K562 (cell line): Measurements from ENCODE around the gene SPINT3. TPM values are rescaled to one million over a fixed set of nuclear protein-coding genes. Genes with fewer than 3 reads are reported as not detected.

ENCODE experiments used
- ATAC-seq: fragments of 200-7000 bp; cut with Tn5 transposase; 3 replicates; pipeline ENCODE4 v1.9.1; 2020; ENCODE audit warnings: moderate library complexity
- BruUV-seq: library from RNA; stranded (reverse); fragments of 400-500 nt; replicated peaks from 2 replicates; lab custom pipeline; 2021; lab: Mats Ljungman, UMichigan
- CTCF ChIA-PET: fragments of 300-600 bp; formaldehyde crosslinking; extraction: SDS; loops from one replicate; lab custom pipeline; 2021; ENCODE audit warnings: low intra/inter-chr PET ratio; lab: Yijun Ruan, JAX
- POLR2A ChIA-PET: fragments of 300-600, 350-650 bp; sonication (Branson Sonifier 250); formaldehyde crosslinking; extraction: SDS; loops from one replicate; lab custom pipeline; 2021; ENCODE audit warnings: antibody characterized with exemption, inconsistent platforms; lab: Yijun Ruan, JAX
- DNase-seq, 4 experiments: peaks; one replicate each; pipeline versions ENCODE4 v3.0.0 to v3.0.0-alpha.2; 2011 to 2018; ENCODE audit warnings: low spot score in 3 of 4, mixed read lengths in 3 of 4; ENCODE audit errors: extremely low read depth in 1 of 4
- FAIRE-seq: peaks from 2 replicates; lab custom pipeline; 2011; peaks lifted over from hg19 to GRCh38; lab: Jason Lieb, UNC
- H2AFZ ChIP-seq: 2 replicates; pipeline ENCODE4 v1.6.0; 2011; ENCODE audit warnings: low read depth, low read length, control low read depth, inconsistent platforms
- H3K27ac ChIP-seq: fragments of 200-600 bp; 3 replicates; pipeline ENCODE4 v1.8.0; 2011; ENCODE audit warnings: low read depth, mild to moderate bottlenecking, control low read depth, inconsistent platforms, low read length, moderate library complexity, mixed read lengths; ENCODE audit errors: extremely low read depth
- H3K27me3 ChIP-seq, 2 experiments: fragments of 300-600 bp in 1 of 2; 2 replicates in 1 of 2; 3 replicates in 1 of 2; pipeline versions ENCODE4 v1.6.0 to v1.8.0; 2011; ENCODE audit warnings: inconsistent platforms in 2 of 2, low read length in 2 of 2, mild to moderate bottlenecking in 1 of 2, mixed read lengths in 1 of 2, moderate library complexity in 1 of 2; ENCODE audit not compliant: control insufficient read depth in 2 of 2, insufficient read depth in 2 of 2
- H3K36me3 ChIP-seq: fragments of 300-600 bp; 3 replicates; pipeline ENCODE4 v1.8.0; 2011; ENCODE audit warnings: mild to moderate bottlenecking, low read length, inconsistent platforms; ENCODE audit not compliant: control insufficient read depth, insufficient read depth
- H3K4me1 ChIP-seq, 2 experiments: fragments of 200-600 bp in 1 of 2; replicated peaks in 1 of 2; 2 replicates in 1 of 2; 3 replicates in 1 of 2; pipeline versions ENCODE4 v1.5.1 to v1.8.0; 2011; ENCODE audit warnings: inconsistent platforms in 2 of 2, low read length in 2 of 2, mild to moderate bottlenecking in 1 of 2, mixed read lengths in 1 of 2, moderate library complexity in 1 of 2; ENCODE audit not compliant: control insufficient read depth in 2 of 2, insufficient read depth in 2 of 2
- H3K4me2 ChIP-seq: 2 replicates; pipeline ENCODE4 v1.6.1; 2011; ENCODE audit warnings: low read length, control low read depth, inconsistent platforms, mixed read lengths; ENCODE audit not compliant: insufficient read depth
- H3K4me3 ChIP-seq: fragments of 200-600 bp; sonication (generic), shearing (Covaris generic); 2 replicates; pipeline ENCODE4 v1.5.1; 2016; ENCODE audit warnings: control low read depth, inconsistent platforms
- H3K79me2 ChIP-seq: fragments of 200-600 bp; 3 replicates; pipeline ENCODE4 v1.8.0; 2011; ENCODE audit warnings: low read length, inconsistent platforms; ENCODE audit not compliant: control insufficient read depth, insufficient read depth
- H3K9ac ChIP-seq, 2 experiments: 2 replicates each; pipeline versions ENCODE4 v1.6.0 to v1.6.1; 2011; ENCODE audit warnings: low read depth in 2 of 2, low read length in 2 of 2, control low read depth in 1 of 2, inconsistent platforms in 1 of 2, mild to moderate bottlenecking in 1 of 2, mixed read lengths in 1 of 2; ENCODE audit not compliant: insufficient read depth in 1 of 2
- H3K9me1 ChIP-seq: one replicate; pipeline ENCODE4 v1.6.0; 2011; ENCODE audit warnings: inconsistent platforms, mild to moderate bottlenecking, low read length, moderate library complexity; ENCODE audit not compliant: control insufficient read depth, insufficient read depth
- H3K9me3 ChIP-seq: replicated peaks from 2 replicates; pipeline ENCODE4 v1.5.1; 2011; ENCODE audit warnings: low read depth, low read length, inconsistent platforms; ENCODE audit not compliant: control insufficient read depth, insufficient read depth
- H4K20me1 ChIP-seq: replicated peaks from 2 replicates; pipeline ENCODE4 v1.6.1; 2011; ENCODE audit warnings: low read length, inconsistent platforms, mixed read lengths; ENCODE audit not compliant: control insufficient read depth, insufficient read depth
- CCAR2 ChIP-seq: fragments of 200-400 bp; formaldehyde crosslinking; IDR thresholded peaks from 2 replicates; pipeline ENCODE4 v1.6.1; 2017; ENCODE audit warnings: mild to moderate bottlenecking, low read depth, low read length
- CLOCK ChIP-seq: fragments of 250-450 bp; sonication (Bioruptor Pico); IDR thresholded peaks from 2 replicates; pipeline ENCODE4 v1.4.0; 2020; ENCODE audit warnings: mild to moderate bottlenecking, moderate library complexity, borderline replicate concordance
- FIP1L1 ChIP-seq: fragments of 200-400 bp; formaldehyde crosslinking; IDR thresholded peaks from 2 replicates; pipeline ENCODE4 v1.6.1; 2018; ENCODE audit warnings: mild to moderate bottlenecking, low read depth, low read length; ENCODE audit not compliant: poor library complexity, severe bottlenecking
- HMGN3 ChIP-seq: IDR thresholded peaks from 2 replicates; pipeline ENCODE4 v1.6.1; 2011; ENCODE audit warnings: borderline replicate concordance, low read depth, mild to moderate bottlenecking, mixed read lengths, low read length; ENCODE audit not compliant: insufficient read length; ENCODE audit errors: extremely low read depth
- HNRNPK ChIP-seq: fragments of 200-400 bp; formaldehyde crosslinking; IDR thresholded peaks from one replicate; pipeline ENCODE4 v1.6.1; 2018; ENCODE audit warnings: mild to moderate bottlenecking, low read depth, low read length; ENCODE audit not compliant: poor library complexity, severe bottlenecking
- IRF9 ChIP-seq: fragments of 450-650 bp; IDR thresholded peaks from 2 replicates; pipeline ENCODE4 v1.6.1; 2016; ENCODE audit warnings: missing biosample characterization, missing genetic modification characterization
- KDM1A ChIP-seq, 2 experiments: fragments of 450-650 bp; IDR thresholded peaks; 2 replicates each; pipeline ENCODE4 v1.6.1; 2016; ENCODE audit warnings: mild to moderate bottlenecking in 2 of 2
- KLF13 ChIP-seq: fragments of 450-650 bp; IDR thresholded peaks from 2 replicates; pipeline ENCODE4 v1.6.1; 2016; ENCODE audit warnings: missing genetic modification characterization, low read depth, mild to moderate bottlenecking, missing compliant biosample characterization, moderate library complexity, borderline replicate concordance
- MAZ ChIP-seq, 2 experiments: fragments of 450-650 bp in 1 of 2; sonication (generic) in 1 of 2; formaldehyde crosslinking; IDR thresholded peaks in 1 of 2; conservative IDR thresholded peaks in 1 of 2; 2 replicates each; pipeline versions ENCODE4 v1.4.0 to v1.5.0; 2020; ENCODE audit warnings: mild to moderate bottlenecking in 1 of 2, missing genetic modification reagents in 1 of 2
- PTTG1 ChIP-seq: fragments of 450-650 bp; IDR thresholded peaks from 2 replicates; pipeline ENCODE4 v1.6.1; 2016; ENCODE audit warnings: low read depth, mild to moderate bottlenecking, missing genetic modification characterization, missing compliant biosample characterization
- RBM14 ChIP-seq: fragments of 200-400 bp; formaldehyde crosslinking; IDR thresholded peaks from 2 replicates; pipeline ENCODE4 v1.6.1; 2018; ENCODE audit warnings: low read depth, mild to moderate bottlenecking, low read length, moderate library complexity, borderline replicate concordance; ENCODE audit not compliant: insufficient read depth
- RBM22 ChIP-seq: fragments of 200-400 bp; formaldehyde crosslinking; IDR thresholded peaks from 2 replicates; pipeline ENCODE4 v1.6.1; 2018; ENCODE audit warnings: low read length, low read depth; ENCODE audit not compliant: poor library complexity, severe bottlenecking
- TCF7 ChIP-seq: sonication (generic); IDR thresholded peaks from 2 replicates; pipeline ENCODE4 v1.6.1; 2016; ENCODE audit warnings: antibody characterized with exemption, borderline replicate concordance
- YY1 ChIP-seq, 3 experiments: IDR thresholded peaks; 2 replicates each; pipeline ENCODE4 v1.6.1; 2011; ENCODE audit warnings: low read length in 2 of 3, mild to moderate bottlenecking in 2 of 3, moderate library complexity in 2 of 3, borderline replicate concordance in 1 of 3, control low read depth in 1 of 3, low read depth in 1 of 3; ENCODE audit not compliant: insufficient read depth in 3 of 3, insufficient replicate concordance in 2 of 3, control insufficient read depth in 1 of 3, insufficient read length in 1 of 3; ENCODE audit errors: extremely low read depth in 1 of 3
- ZNF77 ChIP-seq: fragments of 250-450 bp; sonication (Bioruptor Pico); IDR thresholded peaks from 2 replicates; pipeline ENCODE4 v1.5.0; 2020
- WGBS: fragments of 100-300 bp; shearing (Covaris generic); methylation state at CpG from one replicate; pipeline ENCODE4 v1.1.6; 2016; ENCODE audit warnings: low coverage, mixed read lengths; ENCODE audit not compliant: insufficient coverage; ENCODE audit errors: missing lambda C conversion rate; 5-methylcytosine and 5-hydroxymethylcytosine counted together
- in situ Hi-C: fragments of 300-500 bp; cut with MboI; formaldehyde crosslinking; loops from 4 replicates; pipeline ENCODE4 v1.15.0; 2018; ENCODE audit warnings: inconsistent platforms, mixed read lengths
- intact Hi-C: fragments of 100-400 bp; cut with micrococcal nuclease; formaldehyde crosslinking; loops from 2 replicates; pipeline ENCODE4 v1.14.2; 2022
- polyA plus RNA-seq, 8 experiments: library from polyadenylated mRNA; depleted of rRNA in 4 of 8; stranded (reverse) in 5 of 8; unstranded in 3 of 8; fragments of >200 nt; fragmentation: Nextera tagmentation in 2 of 8; fragmentation: Illumina TruSeq in 1 of 8; extraction: Ambion mirVana in 2 of 8; extraction: Trizol in 1 of 8; gene quantifications; 2 replicates each; pipeline versions ENCODE4 v1.2.1 to v1.2.3, GENCODE V29; 2011 to 2014; ENCODE audit warnings: inconsistent platforms in 1 of 8, missing spikeins in 1 of 8
- total RNA-seq, 7 experiments: library from RNA; depleted of rRNA in 6 of 7; stranded (reverse); fragments of >200 nt in 6 of 7; fragmentation: Illumina TruSeq in 2 of 7; extraction: Trizol in 2 of 7; gene quantifications; 2 replicates each; pipeline versions ENCODE4 v1.2.1 to v1.2.3, GENCODE V29; 2011 to 2021; ENCODE audit warnings: low replicate concordance in 1 of 7
- TF ChIP-seq, protein P1 (sequence below): fragments of 450-650 bp; IDR thresholded peaks from 2 replicates; pipeline ENCODE4 v1.6.1; 2018; ENCODE audit warnings: mild to moderate bottlenecking, low read depth; ENCODE audit not compliant: partially characterized antibody

The SPINT3 gene
- total and polyA plus RNA-seq, 9 of the 15 experiments (the other 6 are each of a cell fraction or from before 2014, with no cell fraction given), result not detected

- Histone ChIP-seq H3K9me3 (no peaks in the 10 kb centered on the region), H3K79me2 (no peaks in the 10 kb centered on the region), H3K9ac (no peak overlapping the region), H3K36me3 (no peaks in the 10 kb centered on the region), H3K4me1 (no peaks in the 10 kb centered on the region), H3K9me1 (no peaks in the 10 kb centered on the region), H3K27ac (no peak overlapping the region), H2AFZ (no peak overlapping the region)
- WGBS, result 3% methylated on average over 3 of the region's 3 CpGs
- CTCF ChIA-PET, result no interaction called here
- no peak for TF ChIP-seq YY1 (IDR thresholded peaks at IDR 0.05; ENCODE audit: borderline replicate concordance in 1 of 3, control insufficient read depth in 1 of 3, extremely low read depth in 1 of 3, insufficient read depth in 3 of 3, insufficient read length in 1 of 3, insufficient replicate concordance in 2 of 3, low read depth in 1 of 3, low read length in 2 of 3)
- no peak for TF ChIP-seq HNRNPK
- TF ChIP-seq KLF13 (tag), result no peak
- no peak for TF ChIP-seq TCF7
- no peak for TF ChIP-seq CCAR2
- TF ChIP-seq PTTG1 (tag), result no peak
- no peak for TF ChIP-seq KDM1A (IDR thresholded peaks at IDR 0.05)
- TF ChIP-seq, protein P1, sequence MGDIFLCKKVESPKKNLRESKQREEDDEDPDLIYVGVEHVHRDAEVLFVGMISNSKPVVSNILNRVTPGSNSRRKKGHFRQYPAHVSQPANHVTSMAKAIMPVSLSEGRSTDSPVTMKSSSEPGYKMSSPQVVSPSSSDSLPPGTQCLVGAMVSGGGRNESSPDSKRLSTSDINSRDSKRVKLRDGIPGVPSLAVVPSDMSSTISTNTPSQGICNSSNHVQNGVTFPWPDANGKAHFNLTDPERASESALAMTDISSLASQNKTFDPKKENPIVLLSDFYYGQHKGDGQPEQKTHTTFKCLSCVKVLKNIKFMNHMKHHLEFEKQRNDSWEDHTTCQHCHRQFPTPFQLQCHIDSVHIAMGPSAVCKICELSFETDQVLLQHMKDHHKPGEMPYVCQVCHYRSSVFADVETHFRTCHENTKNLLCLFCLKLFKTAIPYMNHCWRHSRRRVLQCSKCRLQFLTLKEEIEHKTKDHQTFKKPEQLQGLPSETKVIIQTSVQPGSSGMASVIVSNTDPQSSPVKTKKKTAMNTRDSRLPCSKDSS, result no peak
- TF ChIP-seq RBM22, result no peak
- TF ChIP-seq CLOCK (CRISPR knock-in tag), result no peak
- TF ChIP-seq FIP1L1, result no peak
- no peak for TF ChIP-seq RBM14
- no peak for TF ChIP-seq IRF9 (tag)
- no peak for TF ChIP-seq ZNF77 (CRISPR knock-in tag)
- no peak for TF ChIP-seq MAZ (CRISPR knock-in tag; conservative IDR thresholded peaks at IDR 0.05 in 1 of 2, IDR thresholded peaks at IDR 0.05 in 1 of 2)
- no peak for TF ChIP-seq HMGN3
- TF ChIP-seq, all 486 proteins: peak for 0
- Histone ChIP-seq H4K20me1 (no peaks in the 10 kb centered on the region; the same call in 1 of the 2 replicates), H3K4me2 (no peak overlapping the region), H3K27me3 (peaks cover 12 to 32% of the 10 kb centered on the region in 2 experiments; a peak in 4 of 5 replicates), H3K4me3 (no peak overlapping the region)
- FAIRE-seq, result no peak
- POLR2A ChIA-PET, result no interaction called here
- no TSS peak for BruUV-seq
- no peak for ATAC-seq
- in situ Hi-C loops (no loop called here), intact Hi-C loops (no loop called here)
- no peak for DNase-seq
These were observed 19.3 kb downstream of the SPINT3 start for GRCh38 chr20:45496166-45496565.
